GM12878 (cell line): ENCODE data around the gene DNASE1L3.

Experiments used
- ASH2L ChIP-seq: fragments of 300-600, 200-600 bp; sonication (generic); IDR thresholded peaks from 2 replicates; pipeline ENCODE4 v1.6.1; 2017; ENCODE audit warnings: low read depth, mild to moderate bottlenecking, borderline replicate concordance
- CBFB ChIP-seq: IDR thresholded peaks from 2 replicates; pipeline ENCODE4 v1.6.1; 2016; ENCODE audit warnings: antibody characterized with exemption, low read depth
- CBX3 ChIP-seq: fragments of 200-600 bp; sonication (generic); IDR thresholded peaks from 2 replicates; pipeline ENCODE4 v1.6.1; 2016; ENCODE audit warnings: low read depth, borderline replicate concordance
- EZH2 ChIP-seq: IDR thresholded peaks from 2 replicates; pipeline ENCODE4 v1.6.1; 2012; ENCODE audit warnings: low read depth, mild to moderate bottlenecking, control low read depth, inconsistent platforms, low read length, borderline replicate concordance; ENCODE audit not compliant: control insufficient read depth
- NR2C2 ChIP-seq: IDR thresholded peaks from 2 replicates; pipeline ENCODE4 v1.6.1; 2011; ENCODE audit warnings: borderline replicate concordance, low read depth; ENCODE audit not compliant: control insufficient read depth, insufficient read length
- POLR2A ChIP-seq: IDR thresholded peaks from 2 replicates; pipeline ENCODE4 v1.6.1; 2011; ENCODE audit warnings: low read depth, mild to moderate bottlenecking, low read length
- POLR2AphosphoS5 ChIP-seq: IDR thresholded peaks from 2 replicates; pipeline ENCODE4 v1.6.1; 2011; ENCODE audit warnings: mild to moderate bottlenecking, low read length, inconsistent platforms
- SREBF2 ChIP-seq: IDR thresholded peaks from 2 replicates; pipeline ENCODE4 v1.6.1; 2012; ENCODE audit warnings: mild to moderate bottlenecking, low read length
- SRF ChIP-seq, 2 experiments: IDR thresholded peaks; 2 replicates each; pipeline ENCODE4 v1.6.1; 2011; ENCODE audit warnings: low read depth in 2 of 2, low read length in 2 of 2, mild to moderate bottlenecking in 1 of 2, moderate library complexity in 1 of 2
- ZNF217 ChIP-seq: fragments of 450-650 bp; IDR thresholded peaks from 2 replicates; pipeline ENCODE4 v1.6.1; 2017; ENCODE audit warnings: antibody characterized with exemption, mild to moderate bottlenecking
- TF ChIP-seq, protein P1 (sequence below), 3 experiments: IDR thresholded peaks in 2 of 3; conservative IDR thresholded peaks in 1 of 3; 2 replicates each; pipeline ENCODE4 v1.5.1; 2011; ENCODE audit warnings: low read depth in 3 of 3, low read length in 3 of 3, mild to moderate bottlenecking in 3 of 3, control low read depth in 2 of 3, moderate library complexity in 2 of 3, inconsistent platforms in 1 of 3, mixed read lengths in 1 of 3; ENCODE audit not compliant: control insufficient read depth in 2 of 3, insufficient read depth in 1 of 3; ENCODE audit errors: extremely low read depth in 1 of 3
- TF ChIP-seq, protein P2 (sequence below): IDR thresholded peaks from 2 replicates; pipeline ENCODE4 v1.6.1; 2012; ENCODE audit warnings: low read depth, low read length, improper control_type of control experiment
- TF ChIP-seq, protein P3 (sequence below): IDR thresholded peaks from 2 replicates; pipeline ENCODE4 v1.6.1; 2011; ENCODE audit warnings: mild to moderate bottlenecking, low read depth, low read length, moderate library complexity; ENCODE audit not compliant: insufficient replicate concordance
- TF ChIP-seq, protein P4 (sequence below): fragments of 450-650 bp; conservative IDR thresholded peaks from 2 replicates; pipeline ENCODE4 v1.6.1; 2017; ENCODE audit warnings: mild to moderate bottlenecking, moderate library complexity

DNA sequence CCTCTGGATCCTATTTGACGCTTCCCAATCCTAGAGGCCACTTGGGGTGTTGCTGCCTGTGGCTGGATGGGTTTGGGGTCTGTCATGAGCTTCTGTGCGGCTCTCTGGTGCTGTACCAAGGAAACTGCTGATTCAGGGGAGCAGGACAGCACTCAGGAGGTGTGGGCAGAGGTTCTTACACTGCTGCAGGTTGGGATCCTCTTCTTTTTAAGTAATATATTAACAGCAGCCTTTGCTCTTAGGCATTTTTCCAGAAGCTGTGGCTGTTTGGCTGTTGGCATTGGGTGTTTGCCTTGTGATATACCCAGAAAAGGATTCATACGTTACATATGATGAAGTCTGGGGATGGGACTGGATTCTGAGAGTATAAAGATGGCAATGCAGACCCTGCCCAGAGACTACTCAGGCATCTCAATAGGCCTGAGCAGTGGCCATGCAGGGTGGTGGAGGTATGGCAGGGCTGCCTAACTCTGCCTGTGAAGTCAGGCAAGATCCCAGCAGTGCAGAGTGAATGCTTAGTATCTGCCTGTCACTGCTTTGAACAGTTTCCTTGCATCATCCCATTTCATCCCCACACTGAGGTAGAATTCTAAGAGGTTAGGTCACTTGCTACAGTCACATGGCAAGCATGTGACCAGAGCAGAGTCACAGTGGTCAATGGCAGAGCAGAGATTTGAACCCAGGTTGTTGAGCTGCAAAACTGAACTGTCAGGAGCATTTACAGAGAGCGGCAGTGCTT is 30.7 kb upstream of the DNASE1L3 start:
- TF ChIP-seq POLR2AphosphoS5 (no peak), POLR2A (no peak), EZH2 (no peak), SRF (IDR thresholded peaks at IDR 0.05; ENCODE audit: low read depth in 2 of 2, low read length in 2 of 2) (no peak), CBFB (no peak), ZNF217 (no peak), NR2C2 (no peak), CBX3 (no peak), SREBF2 (no peak), ASH2L (no peak)
- TF ChIP-seq, protein P1, sequence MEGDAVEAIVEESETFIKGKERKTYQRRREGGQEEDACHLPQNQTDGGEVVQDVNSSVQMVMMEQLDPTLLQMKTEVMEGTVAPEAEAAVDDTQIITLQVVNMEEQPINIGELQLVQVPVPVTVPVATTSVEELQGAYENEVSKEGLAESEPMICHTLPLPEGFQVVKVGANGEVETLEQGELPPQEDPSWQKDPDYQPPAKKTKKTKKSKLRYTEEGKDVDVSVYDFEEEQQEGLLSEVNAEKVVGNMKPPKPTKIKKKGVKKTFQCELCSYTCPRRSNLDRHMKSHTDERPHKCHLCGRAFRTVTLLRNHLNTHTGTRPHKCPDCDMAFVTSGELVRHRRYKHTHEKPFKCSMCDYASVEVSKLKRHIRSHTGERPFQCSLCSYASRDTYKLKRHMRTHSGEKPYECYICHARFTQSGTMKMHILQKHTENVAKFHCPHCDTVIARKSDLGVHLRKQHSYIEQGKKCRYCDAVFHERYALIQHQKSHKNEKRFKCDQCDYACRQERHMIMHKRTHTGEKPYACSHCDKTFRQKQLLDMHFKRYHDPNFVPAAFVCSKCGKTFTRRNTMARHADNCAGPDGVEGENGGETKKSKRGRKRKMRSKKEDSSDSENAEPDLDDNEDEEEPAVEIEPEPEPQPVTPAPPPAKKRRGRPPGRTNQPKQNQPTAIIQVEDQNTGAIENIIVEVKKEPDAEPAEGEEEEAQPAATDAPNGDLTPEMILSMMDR (IDR thresholded peaks at IDR 0.05 in 2 of 3, conservative IDR thresholded peaks at IDR 0.05 in 1 of 3; ENCODE audit: control insufficient read depth in 2 of 3, extremely low read depth in 1 of 3, insufficient read depth in 1 of 3, low read depth in 3 of 3, low read length in 3 of 3), result no peak
- TF ChIP-seq, protein P2, sequence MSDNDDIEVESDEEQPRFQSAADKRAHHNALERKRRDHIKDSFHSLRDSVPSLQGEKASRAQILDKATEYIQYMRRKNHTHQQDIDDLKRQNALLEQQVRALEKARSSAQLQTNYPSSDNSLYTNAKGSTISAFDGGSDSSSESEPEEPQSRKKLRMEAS, result no peak
- TF ChIP-seq, protein P3, sequence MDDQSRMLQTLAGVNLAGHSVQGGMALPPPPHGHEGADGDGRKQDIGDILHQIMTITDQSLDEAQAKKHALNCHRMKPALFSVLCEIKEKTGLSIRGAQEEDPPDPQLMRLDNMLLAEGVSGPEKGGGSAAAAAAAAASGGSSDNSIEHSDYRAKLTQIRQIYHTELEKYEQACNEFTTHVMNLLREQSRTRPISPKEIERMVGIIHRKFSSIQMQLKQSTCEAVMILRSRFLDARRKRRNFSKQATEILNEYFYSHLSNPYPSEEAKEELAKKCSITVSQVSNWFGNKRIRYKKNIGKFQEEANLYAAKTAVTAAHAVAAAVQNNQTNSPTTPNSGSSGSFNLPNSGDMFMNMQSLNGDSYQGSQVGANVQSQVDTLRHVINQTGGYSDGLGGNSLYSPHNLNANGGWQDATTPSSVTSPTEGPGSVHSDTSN, result no peak
- TF ChIP-seq, protein P4, sequence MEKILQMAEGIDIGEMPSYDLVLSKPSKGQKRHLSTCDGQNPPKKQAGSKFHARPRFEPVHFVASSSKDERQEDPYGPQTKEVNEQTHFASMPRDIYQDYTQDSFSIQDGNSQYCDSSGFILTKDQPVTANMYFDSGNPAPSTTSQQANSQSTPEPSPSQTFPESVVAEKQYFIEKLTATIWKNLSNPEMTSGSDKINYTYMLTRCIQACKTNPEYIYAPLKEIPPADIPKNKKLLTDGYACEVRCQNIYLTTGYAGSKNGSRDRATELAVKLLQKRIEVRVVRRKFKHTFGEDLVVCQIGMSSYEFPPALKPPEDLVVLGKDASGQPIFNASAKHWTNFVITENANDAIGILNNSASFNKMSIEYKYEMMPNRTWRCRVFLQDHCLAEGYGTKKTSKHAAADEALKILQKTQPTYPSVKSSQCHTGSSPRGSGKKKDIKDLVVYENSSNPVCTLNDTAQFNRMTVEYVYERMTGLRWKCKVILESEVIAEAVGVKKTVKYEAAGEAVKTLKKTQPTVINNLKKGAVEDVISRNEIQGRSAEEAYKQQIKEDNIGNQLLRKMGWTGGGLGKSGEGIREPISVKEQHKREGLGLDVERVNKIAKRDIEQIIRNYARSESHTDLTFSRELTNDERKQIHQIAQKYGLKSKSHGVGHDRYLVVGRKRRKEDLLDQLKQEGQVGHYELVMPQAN, result no peak
